MM.1S (cell line): Measurements from ENCODE around the gene COX6A1.

ENCODE experiments used
- DNase-seq: peaks from one replicate; pipeline ENCODE4 v3.0.0-alpha.2; 2015
- H2AFZ ChIP-seq: fragments of 300-600 bp; sonication (generic); 2 replicates; pipeline ENCODE4 v1.6.0; 2016; ENCODE audit warnings: antibody characterized with exemption, low read length
- H3F3A ChIP-seq: fragments of 300-600 bp; sonication (generic); 2 replicates; pipeline ENCODE4 v1.6.1; 2016; ENCODE audit warnings: mild to moderate bottlenecking, antibody characterized with exemption, low read length, moderate library complexity, mixed read lengths; ENCODE audit not compliant: insufficient read depth
- H3K27ac ChIP-seq: fragments of 300-600 bp; sonication (generic); 2 replicates; pipeline ENCODE4 v1.5.1; 2016; ENCODE audit warnings: mild to moderate bottlenecking, low read length
- H3K27me3 ChIP-seq: fragments of 300-600 bp; sonication (generic); replicated peaks from 2 replicates; pipeline ENCODE4 v1.6.0; 2016; ENCODE audit warnings: low read length; ENCODE audit not compliant: insufficient read depth
- H3K36me3 ChIP-seq: fragments of 300-600 bp; sonication (generic); replicated peaks from 2 replicates; pipeline ENCODE4 v1.6.1; 2016; ENCODE audit warnings: mild to moderate bottlenecking, low read length, mixed read lengths; ENCODE audit not compliant: insufficient read depth
- H3K4me1 ChIP-seq: fragments of 300-600 bp; sonication (generic); 2 replicates; pipeline ENCODE4 v1.6.1; 2016; ENCODE audit warnings: low read length, mixed read lengths
- H3K4me2 ChIP-seq: fragments of 300-600 bp; sonication (generic); 2 replicates; pipeline ENCODE4 v1.6.0; 2016; ENCODE audit warnings: low read depth, low read length
- H3K4me3 ChIP-seq: fragments of 300-600 bp; sonication (generic); 2 replicates; pipeline ENCODE4 v1.5.1; 2016; ENCODE audit warnings: low read length, mixed read lengths
- H3K79me2 ChIP-seq: fragments of 300-600 bp; sonication (generic); 2 replicates; pipeline ENCODE4 v1.6.1; 2016; ENCODE audit warnings: mixed run types, low read length, mixed read lengths
- H3K9ac ChIP-seq: fragments of 300-600 bp; sonication (generic); 2 replicates; pipeline ENCODE4 v1.6.1; 2016; ENCODE audit warnings: low read length, mixed read lengths
- H3K9me2 ChIP-seq: fragments of 300-600 bp; sonication (generic); replicated peaks from 2 replicates; pipeline ENCODE4 v1.6.1; 2016; ENCODE audit warnings: mild to moderate bottlenecking, low read length, mixed read lengths; ENCODE audit not compliant: insufficient read depth
- H3K9me3 ChIP-seq: fragments of 300-600 bp; sonication (generic); replicated peaks from 2 replicates; pipeline ENCODE4 v1.6.1; 2016; ENCODE audit warnings: mild to moderate bottlenecking, low read length, mixed read lengths; ENCODE audit not compliant: insufficient read depth
- H4K20me1 ChIP-seq: fragments of 300-600 bp; sonication (generic); 2 replicates; pipeline ENCODE4 v1.6.1; 2016; ENCODE audit warnings: mild to moderate bottlenecking, low read length, moderate library complexity, mixed read lengths; ENCODE audit not compliant: insufficient read depth
- EZH2 ChIP-seq: fragments of 300-600 bp; sonication (generic); optimal IDR thresholded peaks from 2 replicates; pipeline ENCODE3; 2017; ENCODE audit warnings: low read depth, mild to moderate bottlenecking, antibody characterized with exemption, low read length, mixed read lengths
- EZH2phosphoT487 ChIP-seq: fragments of 300-600 bp; sonication (generic); IDR thresholded peaks from 2 replicates; pipeline ENCODE4 v1.6.1; 2018; ENCODE audit warnings: antibody characterized with exemption, low read length
- TF ChIP-seq, protein P1 (sequence below): fragments of 300-600 bp; sonication (generic); IDR thresholded peaks from 2 replicates; pipeline ENCODE4 v1.5.1; 2016; ENCODE audit warnings: antibody characterized with exemption, low read length, mixed read lengths

The COX6A1 gene

DNA sequence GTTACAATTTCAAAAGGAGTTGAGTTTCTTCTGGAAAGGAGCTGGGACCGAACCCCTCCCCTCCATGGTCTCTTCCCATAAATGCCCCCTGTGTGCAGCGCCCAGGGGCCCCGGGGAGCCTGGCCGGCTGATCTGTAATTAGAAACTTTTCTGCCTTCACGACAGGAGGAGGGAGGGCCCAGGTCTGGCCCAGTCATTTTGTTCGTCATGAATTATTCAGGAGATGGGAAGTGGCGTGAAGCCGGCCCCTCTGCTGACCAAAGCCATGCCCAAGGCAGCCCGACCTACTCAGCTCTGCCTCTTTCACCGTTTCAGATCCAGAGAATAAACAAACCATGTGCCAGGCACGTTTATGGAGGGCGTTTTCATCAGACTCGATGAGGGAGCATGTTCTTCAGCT lies 35.7 kb upstream of the COX6A1 start:
- no peaks in the 10 kb centered on the region for H3K27me3 ChIP-seq
- no peaks in the 10 kb centered on the region for H3F3A ChIP-seq
- H3K9me2 ChIP-seq: no peaks in the 10 kb centered on the region
- H4K20me1 ChIP-seq: no peaks in the 10 kb centered on the region
- TF ChIP-seq EZH2phosphoT487 (no peak), EZH2 (no peak)
- TF ChIP-seq, protein P1, sequence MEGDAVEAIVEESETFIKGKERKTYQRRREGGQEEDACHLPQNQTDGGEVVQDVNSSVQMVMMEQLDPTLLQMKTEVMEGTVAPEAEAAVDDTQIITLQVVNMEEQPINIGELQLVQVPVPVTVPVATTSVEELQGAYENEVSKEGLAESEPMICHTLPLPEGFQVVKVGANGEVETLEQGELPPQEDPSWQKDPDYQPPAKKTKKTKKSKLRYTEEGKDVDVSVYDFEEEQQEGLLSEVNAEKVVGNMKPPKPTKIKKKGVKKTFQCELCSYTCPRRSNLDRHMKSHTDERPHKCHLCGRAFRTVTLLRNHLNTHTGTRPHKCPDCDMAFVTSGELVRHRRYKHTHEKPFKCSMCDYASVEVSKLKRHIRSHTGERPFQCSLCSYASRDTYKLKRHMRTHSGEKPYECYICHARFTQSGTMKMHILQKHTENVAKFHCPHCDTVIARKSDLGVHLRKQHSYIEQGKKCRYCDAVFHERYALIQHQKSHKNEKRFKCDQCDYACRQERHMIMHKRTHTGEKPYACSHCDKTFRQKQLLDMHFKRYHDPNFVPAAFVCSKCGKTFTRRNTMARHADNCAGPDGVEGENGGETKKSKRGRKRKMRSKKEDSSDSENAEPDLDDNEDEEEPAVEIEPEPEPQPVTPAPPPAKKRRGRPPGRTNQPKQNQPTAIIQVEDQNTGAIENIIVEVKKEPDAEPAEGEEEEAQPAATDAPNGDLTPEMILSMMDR: no peak
- H3K4me1 ChIP-seq: no peaks in the 10 kb centered on the region
- H3K4me2 ChIP-seq: no peak overlapping the region
- no peak overlapping the region for H3K27ac ChIP-seq
- no peaks in the 10 kb centered on the region for H3K79me2 ChIP-seq
- no peaks in the 10 kb centered on the region for H3K36me3 ChIP-seq
- H3K9me3 ChIP-seq: no peaks in the 10 kb centered on the region
- H3K9ac ChIP-seq: no peak overlapping the region
- no peak overlapping the region for H3K4me3 ChIP-seq
- DNase-seq: no peak
- no peak overlapping the region for H2AFZ ChIP-seq

GRCh38 chr12:120403869-120404268 lies 34.0 kb upstream of the COX6A1 start:
- Histone ChIP-seq H2AFZ (no peak overlapping the region), H3K9ac (no peak overlapping the region), H3K4me3 (no peak overlapping the region), H3K9me2 (no peaks in the 10 kb centered on the region), H3K79me2 (no peaks in the 10 kb centered on the region), H3K27me3 (no peaks in the 10 kb centered on the region), H3K36me3 (no peaks in the 10 kb centered on the region), H3K4me2 (no peak overlapping the region), H3K4me1 (no peaks in the 10 kb centered on the region), H3F3A (no peaks in the 10 kb centered on the region), H3K27ac (no peak overlapping the region), H3K9me3 (no peaks in the 10 kb centered on the region), H4K20me1 (no peaks in the 10 kb centered on the region)
- no peak for DNase-seq
- TF ChIP-seq EZH2phosphoT487 (no peak), EZH2 (no peak)

- Histone ChIP-seq H3K4me1 (no peaks in the 10 kb centered on the region), H4K20me1 (no peaks in the 10 kb centered on the region), H3K27me3 (no peaks in the 10 kb centered on the region), H3F3A (no peaks in the 10 kb centered on the region), H3K27ac (no peak overlapping the region), H2AFZ (no peak overlapping the region), H3K9ac (no peak overlapping the region), H3K4me2 (no peak overlapping the region), H3K79me2 (no peaks in the 10 kb centered on the region), H3K9me2 (no peaks in the 10 kb centered on the region), H3K36me3 (no peaks in the 10 kb centered on the region), H3K9me3 (no peaks in the 10 kb centered on the region), H3K4me3 (no peak overlapping the region)
- DNase-seq: no peak
- TF ChIP-seq, protein P1: no peak
- TF ChIP-seq EZH2 (no peak), EZH2phosphoT487 (no peak)
Measured at GRCh38 chr12:120404271-120404670, 33.6 kb upstream of the COX6A1 start.

DNA sequence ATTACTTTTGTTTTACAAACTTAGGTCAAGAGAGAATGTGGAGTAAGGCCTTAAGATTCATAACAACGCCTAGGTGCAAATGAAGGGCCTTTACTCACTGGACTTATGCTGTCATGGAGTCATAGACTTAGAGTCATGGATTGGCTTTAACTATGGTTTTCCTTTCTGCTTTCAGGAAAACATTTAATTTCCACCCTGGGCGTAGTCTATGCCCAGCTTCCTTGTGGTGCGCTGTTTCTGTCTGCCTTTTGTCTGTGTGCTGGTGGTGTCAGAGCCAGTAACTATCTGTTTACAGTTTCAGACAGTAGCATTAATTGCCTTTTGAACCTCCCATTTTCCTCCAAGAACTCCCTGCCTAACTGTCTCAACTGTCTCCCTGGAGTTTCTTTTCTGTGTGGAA lies 31.8 kb upstream of the COX6A1 start:
- Histone ChIP-seq H3K4me1 (no peaks in the 10 kb centered on the region), H3K27me3 (no peaks in the 10 kb centered on the region), H3K4me2 (no peak overlapping the region), H3K9ac (no peak overlapping the region), H4K20me1 (no peaks in the 10 kb centered on the region), H3K9me3 (no peaks in the 10 kb centered on the region), H3F3A (no peaks in the 10 kb centered on the region), H3K36me3 (no peaks in the 10 kb centered on the region), H3K4me3 (no peak overlapping the region), H3K9me2 (no peaks in the 10 kb centered on the region), H3K27ac (no peak overlapping the region), H3K79me2 (no peaks in the 10 kb centered on the region), H2AFZ (no peak overlapping the region)
- no peak for DNase-seq
- TF ChIP-seq EZH2phosphoT487 (no peak), EZH2 (no peak)
- TF ChIP-seq, protein P1: no peak
